HG02588 (cell line): ENCODE results near the gene EIF4E2.

Experiments
- ATAC-seq: cut with Tn5 transposase; IDR thresholded peaks from one replicate; pipeline ENCODE4 v1.9.1; 2021; ENCODE audit warnings: mild to moderate bottlenecking, moderate library complexity; ENCODE audit not compliant: unreplicated experiment

Gene EIF4E2, protein sequence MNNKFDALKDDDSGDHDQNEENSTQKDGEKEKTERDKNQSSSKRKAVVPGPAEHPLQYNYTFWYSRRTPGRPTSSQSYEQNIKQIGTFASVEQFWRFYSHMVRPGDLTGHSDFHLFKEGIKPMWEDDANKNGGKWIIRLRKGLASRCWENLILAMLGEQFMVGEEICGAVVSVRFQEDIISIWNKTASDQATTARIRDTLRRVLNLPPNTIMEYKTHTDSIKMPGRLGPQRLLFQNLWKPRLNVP

DNA sequence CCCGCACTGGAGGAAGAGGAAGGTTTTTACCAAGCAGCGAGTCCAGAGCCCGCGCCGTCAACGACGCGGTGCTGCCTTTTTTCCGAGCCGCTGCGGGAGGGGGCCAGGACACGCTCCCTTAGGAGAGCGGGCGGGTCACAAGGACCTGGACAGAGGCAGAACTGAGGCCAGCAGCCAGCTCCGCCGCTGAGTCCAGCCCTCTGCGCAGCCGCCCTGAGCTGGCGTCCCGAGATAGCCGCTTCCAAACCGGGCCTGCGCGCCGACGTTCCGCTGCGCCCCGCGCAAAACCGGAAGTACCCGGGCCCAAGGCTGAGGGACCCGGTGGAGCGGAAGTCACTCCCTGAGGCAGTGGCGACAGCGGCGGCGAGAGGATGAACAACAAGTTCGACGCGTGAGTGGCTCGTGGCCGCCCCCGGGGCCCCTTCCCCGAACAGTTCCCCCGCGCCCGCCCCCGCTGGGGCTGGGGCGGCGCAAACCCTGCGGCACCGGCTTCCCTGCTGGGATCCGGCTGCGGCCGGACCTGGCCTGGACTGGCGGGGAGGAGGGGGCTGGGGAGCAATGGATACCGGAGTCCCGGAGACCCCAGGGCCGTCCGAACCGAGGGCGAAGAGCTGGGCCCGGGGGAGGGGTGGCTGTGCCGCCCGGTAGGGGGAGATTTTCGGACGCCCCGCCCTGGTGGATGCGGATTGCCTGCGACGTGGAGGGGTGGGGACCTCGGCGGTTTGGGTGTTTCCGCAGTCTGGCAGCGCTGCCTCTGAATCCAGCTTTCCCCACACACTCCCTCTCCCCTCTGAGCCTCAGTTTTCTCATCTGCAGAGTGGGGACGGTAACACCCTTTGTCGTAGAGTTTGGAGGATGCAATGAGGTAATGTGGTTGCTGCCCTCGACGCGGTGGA is at the start of gene EIF4E2, which contains the start of gene TIGD1:
EIF4E2 (plus strand) TSS at position 336 of the 896 bp plus-strand sequence; CDS start at position 372, 36 bp downstream.
TIGD1 (minus strand) TSS at position 204 of the 896 bp plus-strand sequence. CDS start 675 bp downstream, outside the sequence.
- peak; percentile 93 for ATAC-seq

DNA sequence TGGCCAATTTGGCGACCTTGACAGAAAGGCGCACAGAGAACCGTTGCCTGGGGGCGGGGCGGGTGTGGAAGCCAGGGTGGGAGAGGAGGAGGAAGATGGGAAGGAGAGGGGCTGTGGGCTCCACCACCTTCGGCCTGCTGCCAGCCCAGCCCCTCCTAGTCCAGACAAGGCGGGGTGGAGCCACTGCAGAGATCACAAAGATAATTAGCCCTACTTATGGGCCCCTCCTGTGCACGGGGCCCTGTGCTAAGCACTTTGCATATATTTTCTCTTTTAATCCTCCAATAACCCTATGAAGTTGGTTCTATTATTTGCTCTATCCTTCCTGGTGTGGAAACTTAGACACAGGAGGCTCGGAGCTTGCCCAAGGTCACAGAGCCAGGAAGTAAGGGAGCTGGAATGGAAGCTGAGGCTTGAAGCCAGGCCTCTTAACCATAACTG is 49.1 kb upstream of the EIF4E2 start:
- ATAC-seq = no peak

DNA sequence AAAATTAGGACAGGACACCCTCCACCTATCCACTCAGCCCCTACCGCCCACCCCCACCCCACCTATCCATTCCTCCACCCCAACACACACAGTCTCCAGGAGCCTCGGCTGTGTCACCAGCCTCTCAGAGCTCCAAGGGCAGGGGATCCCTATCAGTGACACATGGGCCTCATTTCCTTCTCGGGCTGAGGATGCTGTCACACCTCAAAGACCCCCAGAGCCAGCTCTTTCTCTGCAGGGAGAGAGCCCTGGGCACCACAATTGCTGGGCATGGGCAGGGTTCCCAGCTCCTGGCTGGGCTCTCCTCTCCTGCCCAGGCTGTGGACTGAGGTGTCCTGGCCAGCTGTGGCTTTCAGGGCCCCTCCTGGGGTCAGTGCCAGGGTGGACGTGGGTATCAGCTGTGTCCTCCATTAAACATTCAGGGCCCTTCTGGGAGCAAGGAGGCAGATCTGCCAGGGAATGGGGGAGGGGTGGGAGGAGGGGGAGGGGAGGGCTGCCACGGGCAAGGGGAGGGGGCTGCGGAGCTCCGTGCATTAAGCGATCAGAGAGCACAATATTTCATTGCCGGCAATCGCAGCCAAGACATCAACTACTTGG is 48.6 kb upstream of the EIF4E2 start:
- no peak for ATAC-seq

DNA sequence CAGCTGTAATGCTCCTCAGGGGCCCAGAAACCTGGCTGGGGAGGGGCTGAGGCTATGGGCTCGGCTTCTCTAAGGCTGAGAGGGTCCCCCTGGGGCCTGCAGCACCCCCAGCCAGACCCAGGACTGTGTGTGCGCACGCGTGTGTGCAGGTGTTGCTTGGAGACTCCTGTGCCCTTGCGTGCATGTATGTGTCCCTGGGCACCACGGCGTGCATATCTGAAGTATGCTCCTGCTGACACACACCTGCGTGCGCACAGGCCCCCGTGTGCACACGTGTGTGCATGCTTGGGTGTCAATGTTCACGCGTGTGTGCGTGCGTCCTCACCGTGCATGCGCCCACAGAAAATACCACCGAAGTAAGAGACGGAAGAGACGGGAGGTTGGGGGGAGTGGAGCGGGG is 48.0 kb upstream of the EIF4E2 start:
- no peak for ATAC-seq

DNA sequence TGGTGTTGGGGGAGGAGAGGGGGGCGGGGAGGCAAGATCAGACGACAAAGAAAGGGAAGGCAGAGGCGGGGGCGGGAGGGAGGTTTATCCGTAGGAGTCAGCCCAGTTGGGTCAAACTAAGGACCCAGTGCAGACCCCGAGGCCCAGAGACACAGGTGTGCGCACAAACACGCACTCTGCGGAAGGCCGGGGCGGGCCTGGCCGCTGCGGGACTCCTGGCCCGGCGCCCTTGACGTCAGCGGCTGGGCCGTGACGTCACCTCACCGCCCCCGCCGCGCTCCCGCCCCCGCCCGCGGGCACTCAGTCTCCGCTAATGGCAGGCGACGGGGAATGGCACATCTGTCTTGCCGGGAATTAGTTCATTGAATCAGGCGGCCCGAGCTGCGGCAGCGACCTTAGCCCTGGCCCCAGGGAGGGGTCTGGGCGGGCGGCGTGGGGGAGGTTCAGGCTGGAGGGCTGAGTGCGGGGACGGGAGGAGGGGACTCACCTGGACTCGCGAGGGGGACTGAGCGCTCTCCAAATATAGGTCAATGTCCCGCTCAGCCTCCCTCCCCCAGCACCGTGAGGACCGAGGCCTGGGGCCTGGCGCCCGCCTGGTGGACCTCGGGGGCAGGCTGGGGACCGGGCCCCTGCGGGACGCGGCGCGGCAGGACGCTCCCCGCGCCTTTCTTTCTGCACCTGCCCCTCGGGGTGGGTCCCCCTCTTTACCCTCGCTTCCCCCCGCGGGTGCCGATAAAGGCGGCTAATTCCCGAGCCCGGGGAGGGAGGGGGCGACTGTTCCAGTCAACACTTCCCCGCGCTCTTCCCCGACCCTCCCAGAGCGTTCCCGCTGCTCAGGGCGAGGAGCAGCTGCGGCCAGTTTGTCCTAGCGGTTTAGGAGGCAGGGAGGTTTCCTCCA is 47.3 kb upstream of the EIF4E2 start:
- ATAC-seq = no peak

DNA sequence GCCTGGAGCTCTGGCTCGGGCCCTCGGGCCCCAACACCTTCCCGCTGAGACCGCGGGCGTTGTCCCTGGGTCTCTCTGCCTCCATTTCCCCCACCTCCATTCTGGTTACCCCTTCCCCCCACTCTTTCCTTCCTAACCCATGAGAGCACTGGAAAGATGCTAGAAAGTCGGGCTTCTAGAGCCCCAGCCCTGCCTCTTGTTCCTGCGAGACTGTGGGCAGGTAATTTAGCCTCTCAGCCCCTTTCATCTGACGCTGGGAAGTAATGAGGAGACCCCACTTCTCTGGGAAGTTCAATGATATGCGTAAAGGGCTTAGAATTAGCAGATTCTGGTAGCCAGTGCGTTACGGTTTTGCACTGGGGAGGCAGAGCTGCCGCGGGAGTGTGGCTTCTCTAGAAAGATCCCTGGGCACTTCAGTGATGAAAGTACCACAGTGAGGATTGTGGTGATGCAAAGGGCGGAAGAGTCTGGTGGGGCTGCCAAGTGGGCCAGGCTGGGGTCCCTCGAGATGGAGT is 46.6 kb upstream of the EIF4E2 start:
- no peak for ATAC-seq

DNA sequence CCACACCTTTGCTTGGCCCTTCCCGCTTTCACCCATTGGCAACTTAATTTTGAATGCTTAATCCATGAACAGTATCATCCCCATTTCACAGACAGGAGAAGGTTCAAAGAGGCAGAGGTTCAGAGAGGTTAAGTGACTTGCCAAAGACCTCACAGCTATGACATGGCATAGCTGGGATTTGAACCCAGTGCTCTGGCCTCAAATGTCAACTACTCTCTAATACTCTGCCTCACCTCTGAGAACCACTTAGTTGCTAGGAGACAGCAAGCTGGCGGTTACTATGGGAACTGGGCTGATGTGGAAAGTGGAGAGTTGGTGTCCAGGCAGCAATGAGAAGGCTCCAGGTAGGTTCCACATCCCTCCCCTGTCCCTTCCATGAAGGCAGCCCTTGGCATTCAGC is 46.1 kb upstream of the EIF4E2 start:
- no peak for ATAC-seq

DNA sequence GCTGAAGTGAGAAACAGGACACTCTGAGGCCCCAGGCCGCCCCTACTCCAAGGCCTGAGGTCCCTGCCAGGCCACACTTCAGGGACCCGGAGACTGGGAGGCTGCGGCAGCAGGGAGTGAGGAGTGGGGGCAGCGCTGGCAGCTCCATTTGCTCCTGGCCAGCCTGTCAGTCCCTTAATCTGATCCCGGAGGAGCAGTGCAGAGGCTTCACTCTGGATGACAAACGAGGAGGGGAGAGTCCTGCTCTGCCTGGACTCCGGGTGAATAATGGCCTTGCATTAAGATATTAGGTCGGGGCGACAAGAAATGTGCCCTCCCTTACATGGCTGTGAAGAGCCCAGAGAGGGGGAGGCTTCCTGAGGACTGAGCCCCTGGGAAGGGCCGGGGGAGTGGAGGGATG is 44.6 kb upstream of the EIF4E2 start:
- no peak for ATAC-seq

DNA sequence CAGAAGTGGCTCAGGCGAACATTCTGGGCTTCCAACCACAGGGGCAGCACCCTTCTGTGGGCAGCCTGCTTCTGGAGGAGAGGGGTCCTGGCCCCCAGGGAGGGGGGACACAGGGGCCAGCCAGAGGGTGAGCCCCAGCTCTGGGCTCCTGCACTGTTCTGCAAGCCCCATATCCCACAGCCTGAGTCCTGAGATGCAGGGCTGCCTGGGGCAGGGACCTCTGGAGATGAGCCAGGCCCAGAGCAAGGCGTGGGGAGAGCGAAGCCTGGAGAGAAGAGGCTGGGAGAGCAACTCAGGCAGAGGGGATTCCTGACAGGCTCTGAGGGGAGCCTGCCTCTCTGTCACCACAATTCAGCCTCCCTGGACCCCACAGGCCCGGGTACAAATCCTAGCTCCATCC is 43.8 kb upstream of the EIF4E2 start:
- ATAC-seq = no peak

DNA sequence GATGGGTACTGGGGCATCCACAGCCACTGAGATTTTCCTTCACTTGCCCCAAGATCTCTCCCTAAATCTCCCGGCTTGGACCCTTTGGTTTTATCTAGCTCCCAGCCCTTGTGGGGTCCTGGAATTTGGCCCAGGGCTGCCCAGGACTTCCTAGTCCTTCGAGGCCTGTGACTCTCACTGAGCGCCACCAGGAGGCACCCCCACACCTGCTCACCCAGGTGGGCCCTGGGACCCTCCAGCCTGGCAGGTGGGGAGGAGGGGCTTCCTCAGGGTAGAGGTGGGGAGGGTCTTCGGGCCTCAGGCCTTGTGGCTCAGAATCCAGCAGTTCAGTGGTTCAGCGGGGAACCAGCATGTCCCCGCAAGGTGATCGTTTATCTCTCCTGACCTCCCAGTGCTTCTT is 42.2 kb upstream of the EIF4E2 start:
- ATAC-seq = no peak

DNA sequence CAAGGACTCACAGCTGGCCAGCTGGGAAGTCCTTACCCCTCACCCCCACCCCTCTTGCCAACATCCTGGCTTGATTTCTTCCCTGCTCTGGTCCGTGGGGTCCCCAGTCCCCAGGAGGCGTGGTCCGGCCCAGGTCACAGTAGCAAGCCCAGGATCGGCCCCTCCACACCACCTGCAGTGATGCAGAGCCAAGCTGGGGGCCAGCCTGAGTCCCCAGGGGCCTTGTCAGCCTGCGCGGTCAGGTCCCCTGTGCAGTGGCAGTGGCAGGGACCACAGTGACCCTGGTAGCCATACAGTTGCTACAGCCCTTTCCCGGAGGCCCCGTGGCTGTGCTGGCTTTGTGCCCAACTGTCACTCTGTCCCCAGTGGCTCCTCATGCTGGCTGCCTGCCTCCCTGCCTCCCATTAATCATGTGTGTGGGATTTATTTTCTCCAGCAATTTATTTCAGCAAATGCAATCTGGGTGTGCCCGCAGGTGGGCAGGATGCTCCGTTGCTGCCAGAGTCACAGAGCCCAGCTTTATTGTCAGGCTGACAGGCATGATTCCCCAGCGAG is 39.1 kb upstream of the EIF4E2 start:
- ATAC-seq = no peak

DNA sequence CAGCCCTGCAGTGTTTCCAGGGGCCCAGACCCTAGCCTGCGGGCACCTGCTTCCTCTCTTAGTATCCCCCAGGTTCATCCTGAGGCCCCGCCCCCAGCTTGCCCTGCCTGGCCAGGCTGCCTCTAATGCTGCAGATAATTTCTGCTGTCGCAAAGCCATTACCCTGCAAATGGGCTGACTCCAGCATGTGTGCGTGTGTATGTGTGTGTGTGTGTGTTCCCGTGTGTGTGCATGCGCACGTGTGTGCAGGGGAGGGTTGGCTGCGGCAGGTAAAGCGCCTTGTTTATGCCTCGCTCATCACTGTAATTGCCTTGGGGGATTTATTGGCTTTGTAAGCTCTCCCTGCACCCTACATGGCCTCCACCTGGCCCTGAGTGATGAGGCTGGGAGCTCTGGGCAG is 37.9 kb upstream of the EIF4E2 start:
- no peak for ATAC-seq

DNA sequence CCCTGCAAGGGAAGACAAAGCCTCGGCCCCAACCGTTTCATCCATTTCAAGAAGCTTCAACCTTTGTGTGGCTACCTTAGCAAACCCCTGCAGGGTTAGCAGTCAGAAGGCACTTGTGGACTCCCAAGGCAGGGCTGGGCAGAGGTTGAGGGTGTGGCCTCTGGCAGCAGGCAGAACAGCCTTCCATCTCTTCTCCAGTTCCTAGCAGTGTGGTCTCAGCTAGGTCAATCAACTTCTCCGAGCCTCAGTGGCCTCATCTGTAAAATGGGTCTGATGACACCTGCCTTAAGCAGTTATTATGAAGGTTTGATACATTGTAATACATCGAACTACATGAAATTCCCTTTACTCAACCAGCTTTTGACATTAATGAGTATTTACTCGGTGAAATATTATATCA is 37.1 kb upstream of the EIF4E2 start:
- ATAC-seq = no peak

DNA sequence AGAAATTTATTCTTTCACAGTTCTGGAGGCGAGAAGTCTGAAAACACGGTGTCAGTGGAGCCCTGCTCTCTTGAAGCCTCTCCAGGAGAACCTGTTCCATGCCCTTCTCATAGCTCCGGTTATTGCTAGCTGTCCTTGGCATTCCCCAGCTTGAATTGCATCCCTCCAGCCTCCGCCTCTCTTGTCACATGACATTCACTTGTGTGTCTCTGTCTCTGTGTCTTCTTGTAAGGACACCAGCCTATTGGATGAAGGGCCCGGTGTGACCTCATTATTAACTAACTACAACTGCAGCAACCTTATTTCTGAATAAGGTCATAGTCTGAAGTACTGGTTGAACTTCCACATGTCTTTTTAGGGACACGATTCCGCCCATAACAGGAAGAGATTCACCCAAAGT is 34.9 kb upstream of the EIF4E2 start:
- ATAC-seq = no peak

DNA sequence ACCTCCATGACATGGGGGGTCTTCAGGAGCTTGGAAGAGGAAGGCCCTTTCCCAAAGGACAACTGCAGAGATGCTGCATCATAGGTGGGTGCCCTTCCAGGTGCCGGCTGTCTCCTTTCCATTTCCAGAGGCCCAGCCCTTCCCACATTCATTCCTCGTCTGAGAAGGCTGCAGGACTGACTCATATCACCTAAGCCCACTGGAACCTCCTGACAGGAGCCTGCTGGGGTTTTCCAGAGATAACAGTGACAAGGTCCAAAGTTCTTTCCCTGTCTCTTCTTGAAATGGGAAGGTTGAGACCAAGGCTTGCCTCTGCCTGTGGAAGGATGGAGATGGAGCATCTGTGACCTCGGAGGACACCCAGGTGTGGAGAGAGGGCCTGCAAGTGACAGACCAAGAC is 33.9 kb upstream of the EIF4E2 start:
- no peak for ATAC-seq

DNA sequence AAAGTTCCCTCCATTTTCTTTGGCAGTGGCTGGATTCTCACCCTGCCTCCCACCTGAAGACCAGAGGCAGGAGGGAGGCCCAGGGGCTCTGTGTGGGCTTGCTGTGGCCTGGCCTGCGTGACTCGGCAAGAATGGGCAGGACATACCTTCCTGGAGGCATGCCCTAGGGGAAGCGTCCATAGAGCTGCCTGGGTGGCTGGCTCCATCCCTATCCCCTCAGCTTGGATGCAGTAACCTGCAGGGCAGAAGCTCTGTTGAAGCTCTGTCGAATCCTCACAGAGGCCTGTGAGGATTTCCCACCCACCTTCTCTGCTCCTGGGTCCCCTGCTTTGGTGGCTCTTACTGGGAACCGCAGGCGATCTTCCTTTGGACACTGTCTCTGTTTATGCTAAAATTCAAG is 31.6 kb upstream of the EIF4E2 start:
- no peak for ATAC-seq

DNA sequence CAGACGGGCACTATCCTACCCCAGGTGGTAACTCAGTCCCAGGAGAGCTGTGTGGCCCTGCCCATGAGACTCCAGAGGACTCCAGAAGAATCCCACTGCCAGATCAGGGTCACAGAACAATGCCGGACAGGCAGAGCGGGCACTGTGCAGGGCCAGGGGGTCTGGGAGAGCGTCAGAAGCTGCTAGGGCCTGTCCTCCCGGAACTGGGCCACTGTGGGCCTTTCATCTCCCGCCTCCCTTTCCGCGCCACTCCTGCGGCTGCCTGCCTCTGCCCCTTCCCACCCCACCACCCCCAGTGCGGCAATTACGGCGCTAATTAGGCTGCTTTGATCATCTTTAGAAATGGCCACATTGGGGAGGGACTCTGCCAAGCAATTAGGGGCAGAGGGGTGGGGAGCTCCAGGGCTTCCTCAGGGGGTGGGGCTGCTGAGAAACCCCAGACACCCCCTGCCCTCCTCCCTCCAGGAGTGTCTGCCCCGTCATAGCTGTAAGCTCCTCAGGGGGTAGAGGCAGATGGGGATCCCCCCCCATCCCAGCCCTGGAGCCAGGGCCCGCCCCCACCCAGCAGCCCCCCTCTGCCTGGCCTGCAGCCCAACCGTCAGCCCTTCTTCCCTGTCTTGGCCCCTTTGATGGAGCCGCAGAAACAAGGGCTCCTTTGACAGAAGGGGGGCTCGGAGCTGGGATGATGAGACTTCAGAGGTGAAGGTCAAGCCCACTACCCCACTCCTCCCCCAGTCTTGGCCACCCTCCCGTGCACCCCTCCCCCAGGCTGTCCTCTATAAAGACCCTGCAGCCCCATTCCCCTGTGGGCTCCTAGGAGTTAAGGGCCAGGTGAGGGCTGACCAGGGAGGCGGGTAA is 30.7 kb upstream of the EIF4E2 start, which contains the start of gene PRSS56:
PRSS56 (plus strand) TSS at position 808 of the 858 bp plus-strand sequence. CDS start 211 bp downstream, outside the sequence.
- ATAC-seq = no peak

DNA sequence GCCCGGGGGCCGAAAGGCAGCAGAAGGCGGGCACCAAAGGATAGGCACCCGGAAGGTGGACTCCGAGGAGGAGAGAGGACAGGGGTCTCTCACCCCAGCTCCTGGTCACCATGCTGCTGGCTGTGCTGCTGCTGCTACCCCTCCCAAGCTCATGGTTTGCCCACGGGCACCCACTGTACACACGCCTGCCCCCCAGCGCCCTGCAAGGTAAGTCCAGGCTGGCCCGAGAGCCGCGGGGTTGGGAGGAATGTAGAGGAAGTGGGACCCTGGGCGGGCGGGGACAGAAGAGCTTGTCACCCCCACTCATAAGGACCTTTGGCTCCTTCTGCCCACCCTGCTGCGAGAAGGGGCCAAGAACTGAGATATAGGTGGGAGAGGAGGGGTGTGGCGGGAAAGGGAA is 30.0 kb upstream of the EIF4E2 start:
- no peak for ATAC-seq

DNA sequence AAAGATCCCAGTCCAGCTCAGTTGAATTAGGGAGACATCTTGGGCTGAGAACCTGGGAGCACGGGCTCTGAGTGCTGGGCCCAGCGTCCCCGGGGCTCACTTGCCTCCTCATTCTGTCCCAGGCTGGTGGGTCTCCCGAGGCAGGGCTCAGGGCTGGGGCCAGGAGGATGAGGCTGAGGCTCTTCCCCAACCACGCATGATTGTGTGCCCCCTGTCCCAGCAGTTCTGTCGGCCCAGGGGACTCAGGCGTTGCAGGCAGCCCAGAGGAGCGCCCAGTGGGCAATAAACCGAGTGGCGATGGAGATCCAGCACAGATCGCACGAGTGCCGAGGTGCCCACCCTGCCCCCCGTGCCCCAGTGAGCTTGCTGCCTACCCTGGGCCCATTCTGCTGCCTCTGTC is 29.4 kb upstream of the EIF4E2 start:
- no peak for ATAC-seq
